GM12874 (cell line): ENCODE measurements around the gene SLC34A3.

Experiments used
- CTCF ChIP-seq: IDR thresholded peaks from 2 replicates; pipeline ENCODE4 v1.5.1; 2011; ENCODE audit warnings: low read depth, mild to moderate bottlenecking, control low read depth, low read length, moderate library complexity; ENCODE audit not compliant: insufficient read depth

Gene SLC34A3

DNA sequence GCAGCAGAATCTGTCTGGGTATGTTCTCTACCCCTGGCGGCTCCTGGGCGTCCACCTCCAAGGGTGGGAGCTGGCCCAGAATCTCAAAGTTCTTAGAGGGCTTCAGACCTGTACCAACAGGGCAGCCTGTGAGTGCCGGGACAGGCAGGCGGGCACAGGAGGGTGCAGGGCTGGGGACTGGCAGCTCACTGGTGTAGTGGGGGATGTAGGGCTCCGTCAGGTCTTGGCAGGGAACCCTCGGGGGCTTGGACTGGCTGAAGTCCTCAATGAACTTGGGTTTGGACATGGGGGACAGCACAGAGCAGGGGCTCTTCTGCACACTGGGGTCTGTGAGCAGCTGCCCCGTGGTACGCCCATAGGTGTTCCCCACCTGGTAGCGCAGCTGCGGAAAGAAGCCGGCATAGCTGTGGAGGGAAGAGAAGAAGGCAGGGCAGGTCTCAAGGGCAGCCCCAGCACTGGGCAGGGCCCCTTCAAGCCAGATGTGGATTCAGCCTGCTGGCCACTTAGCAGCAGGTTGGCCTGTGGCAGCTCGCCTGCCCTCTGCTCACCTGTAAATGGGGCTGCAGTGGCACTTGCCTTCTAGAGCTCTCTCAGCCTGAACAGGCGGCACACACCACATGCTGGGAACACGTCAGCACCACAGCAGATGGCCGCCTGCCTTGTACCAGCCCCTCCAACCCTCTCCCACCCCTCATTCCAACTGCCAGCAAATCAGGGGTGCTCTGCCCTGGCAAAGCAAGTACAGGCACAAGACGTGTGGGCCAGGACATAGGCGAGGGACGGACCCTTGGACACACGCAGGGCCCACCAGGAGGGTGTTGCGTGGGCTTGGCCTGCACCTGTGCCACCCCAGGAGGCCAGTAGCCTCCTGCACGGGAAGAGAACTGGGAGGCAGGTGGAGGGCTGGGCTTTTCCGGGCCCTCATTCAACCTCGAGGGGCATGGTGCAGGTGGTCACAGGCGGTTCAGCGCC lies 15.0 kb downstream of the SLC34A3 start:
- TF ChIP-seq CTCF, result no peak

GRCh38 chr9:137247135-137247915 lies 16.6 kb downstream of the SLC34A3 start:
- TF ChIP-seq CTCF, result no peak

GRCh38 chr9:137247916-137248175 lies 17.1 kb downstream of the SLC34A3 start:
- no peak for TF ChIP-seq CTCF

GRCh38 chr9:137250329-137251193 lies 19.9 kb downstream of the SLC34A3 start:
- TF ChIP-seq CTCF, result no peak

DNA sequence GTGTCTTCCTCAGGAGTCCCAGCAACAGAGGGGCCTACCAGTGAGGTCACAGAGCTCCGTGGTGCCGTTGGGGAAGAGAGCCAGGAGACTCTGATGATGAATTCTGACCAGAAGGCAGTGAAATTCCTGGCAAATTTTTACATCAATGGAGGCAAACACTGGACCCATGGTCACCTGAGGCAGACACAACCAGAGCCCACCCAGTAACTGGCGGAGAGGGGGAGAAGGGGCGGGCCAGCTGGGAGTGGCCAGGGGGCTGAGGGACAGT lies 20.4 kb downstream of the SLC34A3 start, which contains the start of gene STPG3:
Gene STPG3 (plus strand): TSS at position 93 of the 268 bp plus-strand sequence. CDS start 1 bp downstream, at position 94.
- no peak for TF ChIP-seq CTCF

GRCh38 chr9:137251490-137252268 lies 21.0 kb downstream of the SLC34A3 start:
- TF ChIP-seq CTCF, result no peak
